ENCODE data around the gene FHOD3.

Gene FHOD3

GRCh38 chr18:36387310-36387709, 89.8 kb downstream of the FHOD3 start:
- no peak for DNase-seq

GRCh38 chr18:36388310-36388709, 90.8 kb downstream of the FHOD3 start:
- no peak for DNase-seq

DNA sequence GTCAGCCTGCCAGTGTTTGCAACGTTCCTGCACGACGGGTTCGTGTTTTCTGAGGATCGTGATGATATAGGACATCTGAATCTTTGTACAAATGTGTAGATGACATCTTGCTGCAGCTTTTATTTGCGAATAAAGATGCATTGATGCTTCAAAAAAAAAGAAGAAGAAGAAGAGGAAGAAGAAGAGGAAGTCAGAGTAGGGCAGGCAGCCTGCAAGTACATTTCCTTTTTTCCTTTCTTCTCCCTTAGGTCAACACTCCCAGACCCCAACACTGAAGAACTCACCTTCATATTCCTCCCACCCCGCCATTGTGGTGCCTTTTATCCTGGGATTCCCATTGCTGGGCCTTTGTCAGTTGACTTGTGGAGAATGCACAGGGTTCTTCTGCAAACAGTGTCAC, 91.5 kb downstream of the FHOD3 start:
- no peak for DNase-seq

- no peak for DNase-seq
These were observed 92.5 kb downstream of the FHOD3 start for GRCh38 chr18:36389811-36390581.

- no peak for DNase-seq
These were observed 94.1 kb downstream of the FHOD3 start for GRCh38 chr18:36391426-36392145.

DNA sequence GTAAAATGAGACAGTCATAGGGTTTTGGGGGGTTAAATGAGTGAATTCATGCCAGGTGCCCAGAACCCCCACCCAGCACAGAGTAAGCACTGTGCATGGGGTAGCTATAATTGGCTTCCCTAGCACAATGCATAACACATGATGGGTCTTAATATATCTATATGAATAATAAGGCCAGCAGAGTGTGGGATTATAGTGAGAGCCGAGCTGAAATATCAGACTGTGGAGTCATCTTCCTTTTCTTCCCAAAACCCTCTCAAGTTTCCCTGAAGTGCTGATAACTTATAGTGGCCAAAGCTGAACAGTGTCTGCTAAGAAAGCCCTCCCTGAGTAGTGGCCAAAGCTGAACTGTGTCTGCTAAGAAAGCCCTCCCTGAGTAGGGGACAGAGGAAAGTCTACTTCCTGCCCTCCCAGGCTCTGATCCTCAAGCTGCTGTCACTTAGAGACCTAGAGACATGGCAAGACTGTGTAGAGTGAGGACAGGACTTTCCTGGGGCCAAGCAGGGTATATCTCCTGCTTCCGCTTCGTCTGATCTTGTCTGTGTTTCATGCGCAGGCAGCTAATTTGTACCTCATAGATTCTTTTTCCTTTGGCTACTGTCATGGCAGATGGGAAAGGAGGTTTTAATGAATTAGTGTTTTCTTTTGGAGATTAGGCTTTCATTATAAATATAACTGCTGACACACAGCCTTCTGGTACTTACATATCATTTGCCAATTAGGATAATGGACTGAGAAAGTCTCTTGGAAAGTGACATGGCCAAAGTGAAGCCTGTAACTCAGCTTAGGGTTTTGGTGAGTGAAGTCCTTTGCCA, 94.9 kb downstream of the FHOD3 start:
- no peak for DNase-seq

DNA sequence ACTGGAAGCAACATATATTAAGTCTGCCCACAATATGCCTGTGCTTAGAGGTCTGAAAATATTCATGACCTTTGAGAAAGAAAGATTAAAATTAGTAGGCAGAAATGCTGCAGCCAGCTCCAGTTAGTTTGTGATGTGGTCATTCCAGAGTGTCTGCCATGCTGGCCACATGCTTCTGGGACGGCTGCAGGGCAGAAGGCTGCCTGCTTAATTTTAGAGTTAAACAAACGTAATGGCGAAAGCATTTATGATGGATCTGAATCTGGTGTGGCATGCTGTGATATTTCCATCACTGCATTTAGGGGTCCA, 95.4 kb downstream of the FHOD3 start:
- DNase-seq: no peak

DNA sequence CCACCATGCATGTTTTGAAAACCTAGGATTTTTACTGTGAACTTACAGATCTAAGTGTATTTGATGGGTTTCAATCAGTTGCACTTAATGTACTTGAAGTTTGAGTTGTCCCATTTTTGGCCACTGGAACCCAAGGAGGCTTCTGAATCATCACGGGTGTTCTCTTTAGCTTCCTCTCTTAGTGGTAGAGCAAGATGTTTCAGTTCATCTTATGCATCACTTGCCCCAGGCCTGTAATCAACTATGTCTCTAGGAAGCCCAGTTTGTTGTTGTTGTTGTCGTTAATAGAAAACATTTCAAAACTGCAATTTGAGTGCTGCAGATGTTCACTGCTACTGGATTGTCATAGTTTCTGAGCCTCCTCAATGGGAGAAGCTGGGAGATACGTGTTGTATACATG, 97.0 kb downstream of the FHOD3 start:
- DNase-seq: no peak

GRCh38 chr18:36396190-36396589, 98.7 kb downstream of the FHOD3 start:
- no peak for DNase-seq

DNA sequence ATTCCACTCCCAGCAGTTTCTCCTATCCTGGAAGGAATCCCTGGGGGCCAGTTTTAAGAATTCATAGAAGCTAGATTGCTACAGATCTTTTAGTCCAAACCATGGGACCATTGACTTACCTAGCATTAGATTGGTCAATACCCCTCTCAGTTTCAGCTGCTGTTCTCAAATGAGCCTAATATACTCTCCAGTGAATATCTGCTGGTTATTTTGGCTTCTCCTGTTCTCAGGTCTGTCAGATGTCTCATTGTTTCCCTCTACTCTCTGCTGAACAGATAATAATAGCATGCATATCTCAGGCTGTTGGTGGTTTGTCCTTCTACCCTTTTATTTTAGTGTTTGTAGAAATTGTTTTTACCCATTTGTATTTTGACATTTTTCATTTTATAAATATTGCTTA, 99.5 kb downstream of the FHOD3 start:
- no peak for DNase-seq

- DNase-seq: no peak
These were observed 100.9 kb downstream of the FHOD3 start for GRCh38 chr18:36398419-36398818.

DNA sequence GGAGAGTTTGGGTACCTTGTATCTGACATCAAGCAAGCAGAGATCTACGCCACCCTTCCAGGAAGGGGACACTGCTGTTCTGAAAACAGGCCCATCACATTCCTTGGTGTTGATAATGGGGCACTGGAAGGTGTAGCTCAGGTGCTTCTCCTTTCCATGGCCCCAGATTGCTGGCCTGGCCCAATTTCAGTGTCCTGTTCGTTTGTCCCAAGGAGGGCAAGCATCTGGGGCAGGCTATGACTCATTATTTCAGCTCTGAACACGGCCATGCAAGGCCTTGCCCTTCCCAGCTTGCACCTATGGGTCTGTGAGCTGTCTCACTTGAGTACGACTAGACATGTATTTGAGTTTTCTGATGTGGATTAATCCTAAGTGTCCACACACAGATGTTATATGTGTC, 101.5 kb downstream of the FHOD3 start:
- no peak for DNase-seq

DNA sequence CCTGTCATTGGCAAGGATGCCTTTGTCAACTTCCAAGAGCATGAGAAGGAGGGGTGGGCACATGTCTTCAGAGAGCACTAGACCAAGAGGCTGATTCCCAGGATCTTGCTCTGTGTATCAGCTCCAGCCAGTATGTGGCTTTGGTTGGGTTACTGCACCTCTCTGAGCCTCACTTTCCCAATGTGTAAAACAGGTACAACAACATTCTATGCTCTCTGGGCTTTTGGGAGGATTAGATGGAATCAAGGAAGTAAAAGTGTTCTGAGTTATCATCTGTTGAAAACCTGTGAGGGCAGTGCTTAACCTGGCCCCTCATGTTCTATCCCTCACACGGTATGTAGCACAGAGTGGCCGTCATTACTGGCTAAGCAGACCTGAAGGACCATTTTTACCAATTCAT, 103.9 kb downstream of the FHOD3 start:
- DNase-seq: no peak

DNA sequence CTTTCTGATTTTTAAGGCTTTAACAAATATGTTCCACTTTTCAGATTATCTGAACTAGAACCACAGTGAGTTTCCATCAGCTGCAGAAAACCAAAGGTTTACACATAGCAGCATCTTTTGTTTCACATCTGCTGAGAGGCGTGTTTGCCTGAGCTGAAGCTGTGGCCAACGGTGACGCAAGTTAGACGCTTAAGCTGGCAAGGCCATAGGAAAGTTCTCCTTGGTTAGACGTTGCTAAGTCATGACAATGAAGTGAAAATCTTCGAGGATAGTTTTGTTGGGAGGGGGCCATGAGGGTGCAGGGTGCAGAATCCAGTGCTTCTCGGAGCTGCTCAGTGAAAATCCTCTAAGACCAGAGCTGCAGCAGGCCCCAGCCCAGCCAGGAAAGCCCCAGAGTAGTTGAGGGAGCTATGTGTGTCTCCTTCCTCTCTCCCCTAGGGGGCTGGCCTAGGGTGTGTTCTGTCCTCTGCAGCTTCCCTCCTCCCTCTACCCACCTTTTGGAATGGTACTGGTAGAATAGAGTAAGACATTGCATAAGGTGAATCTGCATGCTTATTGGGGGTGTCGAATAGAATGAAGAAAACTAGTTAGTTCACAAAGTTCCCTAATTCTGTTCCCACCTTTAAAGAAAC, 105.4 kb downstream of the FHOD3 start:
- no peak for DNase-seq

- no peak for DNase-seq
These were observed 106.6 kb downstream of the FHOD3 start for GRCh38 chr18:36403896-36404820.

DNA sequence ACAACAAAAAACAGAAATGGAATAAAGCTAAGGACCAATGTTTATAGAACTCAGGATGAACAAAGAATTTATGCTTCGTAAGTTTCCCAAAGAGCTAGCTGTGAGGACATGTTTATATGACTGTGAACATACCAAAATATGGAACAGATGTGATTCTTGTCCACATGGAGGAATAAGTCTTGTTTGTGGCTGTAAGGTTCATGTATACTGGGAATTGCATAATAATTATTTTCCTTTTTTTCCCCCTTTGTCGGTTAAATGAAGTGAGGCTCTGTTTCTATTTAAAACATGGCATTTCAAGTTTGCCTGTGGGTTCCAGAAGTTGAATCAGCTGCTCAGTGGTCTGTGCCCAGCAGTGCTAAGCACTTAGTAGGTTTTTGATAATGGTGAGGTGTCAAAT, 108.1 kb downstream of the FHOD3 start:
- DNase-seq: no peak

GRCh38 chr18:36406805-36407204, 109.3 kb downstream of the FHOD3 start:
- no peak for DNase-seq

DNA sequence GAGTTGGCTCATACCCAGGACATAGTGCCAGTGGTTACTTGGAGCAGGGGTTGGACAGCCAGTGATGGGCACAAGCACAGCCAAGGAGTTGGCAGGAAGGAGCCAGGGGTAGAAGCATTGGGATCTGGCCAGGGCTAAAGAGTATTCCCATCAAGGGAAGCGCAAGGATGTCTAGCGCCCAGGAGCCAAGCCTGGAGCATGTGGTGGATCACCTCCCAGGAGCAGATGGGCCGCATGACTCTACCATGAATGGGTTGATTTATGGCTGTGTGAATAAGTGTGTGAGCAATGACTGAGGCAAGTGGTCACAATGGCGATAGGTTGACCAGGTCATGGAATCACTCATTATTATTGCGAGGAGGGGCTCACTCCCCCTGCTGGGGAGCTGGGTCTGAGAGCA, 111.1 kb downstream of the FHOD3 start:
- no peak for DNase-seq

GRCh38 chr18:36409779-36410178, 112.3 kb downstream of the FHOD3 start:
- DNase-seq: no peak

DNA sequence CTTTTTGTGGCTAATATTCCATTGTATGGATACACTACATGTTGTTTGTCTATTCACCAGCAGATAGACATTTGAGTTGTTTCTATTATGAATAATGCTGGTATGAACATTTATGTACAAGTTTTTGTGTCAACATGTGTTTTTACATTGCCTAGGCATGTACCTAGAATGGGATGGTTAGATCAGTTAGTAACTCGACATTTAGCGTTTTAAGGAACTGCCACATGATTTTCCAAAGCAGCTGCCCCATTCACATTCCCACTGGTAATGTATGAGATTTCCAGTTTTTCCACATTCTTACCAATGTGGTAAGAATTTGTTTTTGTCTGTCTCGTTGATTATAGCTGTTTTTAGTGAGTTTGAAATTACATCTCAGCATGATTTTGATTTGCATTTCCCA, 112.8 kb downstream of the FHOD3 start:
- DNase-seq: no peak

- DNase-seq: no peak
These were observed 114.2 kb downstream of the FHOD3 start for GRCh38 chr18:36411745-36412168.

GRCh38 chr18:36412778-36413177, 115.3 kb downstream of the FHOD3 start:
- DNase-seq: no peak

Measured in CD4-positive, alpha-beta T cell treated with Interleukin-17A for 1 hour (primary cell).